Measurements from ENCODE around the gene ARMH1.
A peak's percentile ranks its signal among the peaks of the same experiment; 100 is the strongest.

The ARMH1 gene

DNA sequence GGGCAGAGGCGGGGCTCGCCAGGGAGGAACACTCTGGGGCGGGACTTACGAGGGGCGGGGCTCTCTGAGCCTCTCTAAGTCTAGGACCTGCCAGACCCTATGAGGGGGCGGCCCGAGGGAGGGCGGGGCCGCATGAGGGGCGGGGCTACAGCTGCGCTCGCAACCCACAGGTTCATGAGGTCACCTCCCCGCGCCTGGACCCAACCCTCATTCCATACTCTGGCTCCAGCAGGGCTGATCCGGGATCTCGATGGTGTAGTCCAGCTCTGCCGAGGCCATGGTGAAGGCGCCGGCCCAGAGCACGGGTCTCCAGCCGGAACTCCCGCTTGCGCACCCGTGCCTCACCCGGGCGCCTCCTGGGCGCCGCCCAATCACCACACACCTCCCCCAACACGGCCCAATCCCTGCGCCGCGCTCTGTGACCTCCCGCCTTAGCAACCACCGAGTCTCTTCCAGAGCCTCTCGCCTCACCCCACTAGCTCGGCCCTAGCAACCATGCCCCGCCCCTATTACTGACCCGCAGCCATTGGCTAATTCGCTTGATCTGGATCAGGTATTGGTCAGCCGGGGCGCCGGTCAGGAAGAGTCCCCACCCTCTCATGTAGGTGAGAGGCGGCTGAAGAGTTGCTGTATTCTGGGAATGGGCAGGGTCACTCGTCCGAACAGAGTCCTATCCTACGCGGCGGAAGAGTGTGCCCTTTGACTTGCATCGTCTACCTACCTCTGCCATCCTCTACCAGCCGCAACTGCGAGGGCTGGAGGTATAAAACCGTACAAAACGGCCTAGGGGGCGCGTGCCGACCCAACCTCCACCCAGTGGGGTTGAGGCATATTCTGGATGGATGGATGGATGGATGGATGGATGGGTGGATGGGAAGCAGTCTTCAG lies at the start of gene ARMH1, which contains the start of gene TMEM53:
TSS of gene ARMH1 (plus strand) at position 602 of the 888 bp plus-strand sequence. CDS start 14,984 bp downstream, outside the sequence.
TSS of gene TMEM53 (minus strand) at position 369 of the 888 bp plus-strand sequence. CDS start at position 279, 90 bp downstream.
- Histone ChIP-seq H3K4me1 (ENCODE audit: control insufficient read depth, insufficient read depth, low read length) (peaks cover 3% of the 10 kb centered on the region; the same call in 1 of the 2 replicates), H3K4me3 (ENCODE audit: low read depth, low read length) (peak within 1 kb of the TSS; percentile 86), H3K9me3 (ENCODE audit: control insufficient read depth, insufficient read depth, low read depth, low read length) (no peaks in the 10 kb centered on the region), H3K36me3 (ENCODE audit: control insufficient read depth in 2 of 2, insufficient read depth in 1 of 2, low read length in 2 of 2) (no peaks in the 10 kb centered on the region), H3K27ac (ENCODE audit: extremely low read depth, low read depth, low read length) (no peak within 1 kb of the TSS)
- ChIA-PET POLR2A (interaction anchor here (0.6 to 2.4 kb wide), 14 partner anchors 11 to 1025 kb away, joined by 3 to 16 read pairs (median 5); partner anchors contain the start of genes KDM4A and RPS8), CTCF (interaction anchor here (0.5 to 2.0 kb wide), 7 partner anchors 10 to 458 kb away, joined by 3 to 16 read pairs (median 4); no protein-coding TSS in a partner anchor)
- TF ChIP-seq, protein P1, sequence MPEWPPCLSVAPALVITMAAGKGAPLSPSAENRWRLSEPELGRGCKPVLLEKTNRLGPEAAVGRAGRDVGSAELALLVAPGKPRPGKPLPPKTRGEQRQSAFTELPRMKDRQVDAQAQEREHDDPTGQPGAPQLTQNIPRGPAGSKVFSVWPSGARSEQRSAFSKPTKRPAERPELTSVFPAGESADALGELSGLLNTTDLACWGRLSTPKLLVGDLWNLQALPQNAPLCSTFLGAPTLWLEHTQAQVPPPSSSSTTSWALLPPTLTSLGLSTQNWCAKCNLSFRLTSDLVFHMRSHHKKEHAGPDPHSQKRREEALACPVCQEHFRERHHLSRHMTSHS (tag by site-specific recombination; IDR thresholded peaks at IDR 0.05), result no peak
- TF ChIP-seq, protein P2, sequence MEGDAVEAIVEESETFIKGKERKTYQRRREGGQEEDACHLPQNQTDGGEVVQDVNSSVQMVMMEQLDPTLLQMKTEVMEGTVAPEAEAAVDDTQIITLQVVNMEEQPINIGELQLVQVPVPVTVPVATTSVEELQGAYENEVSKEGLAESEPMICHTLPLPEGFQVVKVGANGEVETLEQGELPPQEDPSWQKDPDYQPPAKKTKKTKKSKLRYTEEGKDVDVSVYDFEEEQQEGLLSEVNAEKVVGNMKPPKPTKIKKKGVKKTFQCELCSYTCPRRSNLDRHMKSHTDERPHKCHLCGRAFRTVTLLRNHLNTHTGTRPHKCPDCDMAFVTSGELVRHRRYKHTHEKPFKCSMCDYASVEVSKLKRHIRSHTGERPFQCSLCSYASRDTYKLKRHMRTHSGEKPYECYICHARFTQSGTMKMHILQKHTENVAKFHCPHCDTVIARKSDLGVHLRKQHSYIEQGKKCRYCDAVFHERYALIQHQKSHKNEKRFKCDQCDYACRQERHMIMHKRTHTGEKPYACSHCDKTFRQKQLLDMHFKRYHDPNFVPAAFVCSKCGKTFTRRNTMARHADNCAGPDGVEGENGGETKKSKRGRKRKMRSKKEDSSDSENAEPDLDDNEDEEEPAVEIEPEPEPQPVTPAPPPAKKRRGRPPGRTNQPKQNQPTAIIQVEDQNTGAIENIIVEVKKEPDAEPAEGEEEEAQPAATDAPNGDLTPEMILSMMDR (tag by site-specific recombination; IDR thresholded peaks at IDR 0.05), result no peak; the same call in 1 of the 2 replicates
- peak; percentile 85 for TF ChIP-seq ZBTB17 (tag by site-specific recombination; IDR thresholded peaks at IDR 0.05)
- no peak for TF ChIP-seq ZNF837 (tag by site-specific recombination; IDR thresholded peaks at IDR 0.05)
- TF ChIP-seq ZNF341 (tag by site-specific recombination; IDR thresholded peaks at IDR 0.05; ENCODE audit: low read depth), result peak; percentile 34; the same call in 1 of the 2 replicates
- no peak for TF ChIP-seq ZFP69B (tag by site-specific recombination; IDR thresholded peaks at IDR 0.05)
- TF ChIP-seq ZNF23 (tag by site-specific recombination; IDR thresholded peaks at IDR 0.05; ENCODE audit: borderline replicate concordance), result no peak
- TF ChIP-seq, protein P3, sequence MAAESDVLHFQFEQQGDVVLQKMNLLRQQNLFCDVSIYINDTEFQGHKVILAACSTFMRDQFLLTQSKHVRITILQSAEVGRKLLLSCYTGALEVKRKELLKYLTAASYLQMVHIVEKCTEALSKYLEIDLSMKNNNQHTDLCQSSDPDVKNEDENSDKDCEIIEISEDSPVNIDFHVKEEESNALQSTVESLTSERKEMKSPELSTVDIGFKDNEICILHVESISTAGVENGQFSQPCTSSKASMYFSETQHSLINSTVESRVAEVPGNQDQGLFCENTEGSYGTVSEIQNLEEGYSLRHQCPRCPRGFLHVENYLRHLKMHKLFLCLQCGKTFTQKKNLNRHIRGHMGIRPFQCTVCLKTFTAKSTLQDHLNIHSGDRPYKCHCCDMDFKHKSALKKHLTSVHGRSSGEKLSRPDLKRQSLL (tag by site-specific recombination; IDR thresholded peaks at IDR 0.05), result no peak
- TF ChIP-seq MEIS1 (CRISPR knock-in tag; IDR thresholded peaks at IDR 0.05; ENCODE audit: borderline replicate concordance), result no peak
- TF ChIP-seq WT1 (tag by site-specific recombination; IDR thresholded peaks at IDR 0.05), result no peak
- TF ChIP-seq ZNF366 (tag by site-specific recombination; conservative IDR thresholded peaks at IDR 0.05), result peak; percentile 96
- TF ChIP-seq ZSCAN16 (tag by site-specific recombination; IDR thresholded peaks at IDR 0.05), result no peak
- TF ChIP-seq SCRT1 (tag by site-specific recombination; IDR thresholded peaks at IDR 0.05; ENCODE audit: borderline replicate concordance), result peak; percentile 27; the same call in 1 of the 2 replicates
- TF ChIP-seq ZSCAN30 (tag by site-specific recombination; IDR thresholded peaks at IDR 0.05), result no peak
- peak; percentile 94 for TF ChIP-seq ZNF335 (tag by site-specific recombination; conservative IDR thresholded peaks at IDR 0.05)
- peak; percentile 45; the same call in 1 of the 2 replicates for TF ChIP-seq GLIS1 (tag by site-specific recombination; IDR thresholded peaks at IDR 0.05)
- TF ChIP-seq, protein P4, sequence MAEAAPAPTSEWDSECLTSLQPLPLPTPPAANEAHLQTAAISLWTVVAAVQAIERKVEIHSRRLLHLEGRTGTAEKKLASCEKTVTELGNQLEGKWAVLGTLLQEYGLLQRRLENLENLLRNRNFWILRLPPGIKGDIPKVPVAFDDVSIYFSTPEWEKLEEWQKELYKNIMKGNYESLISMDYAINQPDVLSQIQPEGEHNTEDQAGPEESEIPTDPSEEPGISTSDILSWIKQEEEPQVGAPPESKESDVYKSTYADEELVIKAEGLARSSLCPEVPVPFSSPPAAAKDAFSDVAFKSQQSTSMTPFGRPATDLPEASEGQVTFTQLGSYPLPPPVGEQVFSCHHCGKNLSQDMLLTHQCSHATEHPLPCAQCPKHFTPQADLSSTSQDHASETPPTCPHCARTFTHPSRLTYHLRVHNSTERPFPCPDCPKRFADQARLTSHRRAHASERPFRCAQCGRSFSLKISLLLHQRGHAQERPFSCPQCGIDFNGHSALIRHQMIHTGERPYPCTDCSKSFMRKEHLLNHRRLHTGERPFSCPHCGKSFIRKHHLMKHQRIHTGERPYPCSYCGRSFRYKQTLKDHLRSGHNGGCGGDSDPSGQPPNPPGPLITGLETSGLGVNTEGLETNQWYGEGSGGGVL (tag by site-specific recombination; IDR thresholded peaks at IDR 0.05), result no peak
- no peak for TF ChIP-seq ZBTB7A (tag by site-specific recombination; IDR thresholded peaks at IDR 0.05; ENCODE audit: low read depth)
- no peak for TF ChIP-seq ZNF155 (tag by site-specific recombination; IDR thresholded peaks at IDR 0.05)
- TF ChIP-seq, protein P5, sequence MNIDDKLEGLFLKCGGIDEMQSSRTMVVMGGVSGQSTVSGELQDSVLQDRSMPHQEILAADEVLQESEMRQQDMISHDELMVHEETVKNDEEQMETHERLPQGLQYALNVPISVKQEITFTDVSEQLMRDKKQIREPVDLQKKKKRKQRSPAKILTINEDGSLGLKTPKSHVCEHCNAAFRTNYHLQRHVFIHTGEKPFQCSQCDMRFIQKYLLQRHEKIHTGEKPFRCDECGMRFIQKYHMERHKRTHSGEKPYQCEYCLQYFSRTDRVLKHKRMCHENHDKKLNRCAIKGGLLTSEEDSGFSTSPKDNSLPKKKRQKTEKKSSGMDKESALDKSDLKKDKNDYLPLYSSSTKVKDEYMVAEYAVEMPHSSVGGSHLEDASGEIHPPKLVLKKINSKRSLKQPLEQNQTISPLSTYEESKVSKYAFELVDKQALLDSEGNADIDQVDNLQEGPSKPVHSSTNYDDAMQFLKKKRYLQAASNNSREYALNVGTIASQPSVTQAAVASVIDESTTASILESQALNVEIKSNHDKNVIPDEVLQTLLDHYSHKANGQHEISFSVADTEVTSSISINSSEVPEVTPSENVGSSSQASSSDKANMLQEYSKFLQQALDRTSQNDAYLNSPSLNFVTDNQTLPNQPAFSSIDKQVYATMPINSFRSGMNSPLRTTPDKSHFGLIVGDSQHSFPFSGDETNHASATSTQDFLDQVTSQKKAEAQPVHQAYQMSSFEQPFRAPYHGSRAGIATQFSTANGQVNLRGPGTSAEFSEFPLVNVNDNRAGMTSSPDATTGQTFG (tag by site-specific recombination; IDR thresholded peaks at IDR 0.05; ENCODE audit: borderline replicate concordance), result no peak
- peak; percentile 63 for TF ChIP-seq ZBTB8A (tag by site-specific recombination; IDR thresholded peaks at IDR 0.05)
- TF ChIP-seq IKZF3 (tag by site-specific recombination; IDR thresholded peaks at IDR 0.05), result peak; percentile 54
- TF ChIP-seq, protein P6, sequence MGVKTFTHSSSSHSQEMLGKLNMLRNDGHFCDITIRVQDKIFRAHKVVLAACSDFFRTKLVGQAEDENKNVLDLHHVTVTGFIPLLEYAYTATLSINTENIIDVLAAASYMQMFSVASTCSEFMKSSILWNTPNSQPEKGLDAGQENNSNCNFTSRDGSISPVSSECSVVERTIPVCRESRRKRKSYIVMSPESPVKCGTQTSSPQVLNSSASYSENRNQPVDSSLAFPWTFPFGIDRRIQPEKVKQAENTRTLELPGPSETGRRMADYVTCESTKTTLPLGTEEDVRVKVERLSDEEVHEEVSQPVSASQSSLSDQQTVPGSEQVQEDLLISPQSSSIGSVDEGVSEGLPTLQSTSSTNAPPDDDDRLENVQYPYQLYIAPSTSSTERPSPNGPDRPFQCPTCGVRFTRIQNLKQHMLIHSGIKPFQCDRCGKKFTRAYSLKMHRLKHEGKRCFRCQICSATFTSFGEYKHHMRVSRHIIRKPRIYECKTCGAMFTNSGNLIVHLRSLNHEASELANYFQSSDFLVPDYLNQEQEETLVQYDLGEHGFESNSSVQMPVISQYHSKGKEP (tag by site-specific recombination; IDR thresholded peaks at IDR 0.05), result no peak
- peak; percentile 46; the same call in 1 of the 2 replicates for TF ChIP-seq ZEB2 (tag by site-specific recombination; IDR thresholded peaks at IDR 0.05)

All from HEK293 (cell line).